ENCODE results near the gene PRKAB1.

The PRKAB1 gene

GRCh38 chr12:119672194-119672593, 4.3 kb downstream of the PRKAB1 start:
- Histone ChIP-seq H2BK12ac (ENCODE audit: low read length) (no peak overlapping the region), H2AFZ (ENCODE audit: low read length) (no peak overlapping the region), H3K14ac (ENCODE audit: low read length) (no peak overlapping the region), H3K4ac (ENCODE audit: low read length) (no peak overlapping the region), H3K9me3 (replicated peaks in 1 of 2; ENCODE audit: control insufficient read depth in 2 of 2, insufficient read depth in 1 of 2, low read depth in 1 of 2, low read length in 2 of 2) (no peaks in the 10 kb centered on the region), H4K91ac (ENCODE audit: low read depth, low read length, poor library complexity) (no peak overlapping the region), H3K4me2 (ENCODE audit: insufficient read depth, low read length, poor library complexity, severe bottlenecking) (no peak overlapping the region), H2BK15ac (ENCODE audit: low read length) (no peak overlapping the region), H2AK5ac (ENCODE audit: low read depth, low read length) (no peak overlapping the region), H3K9ac (ENCODE audit: low read depth, low read length, poor library complexity) (no peak overlapping the region), H3K23ac (ENCODE audit: low read depth, low read length, poor library complexity) (no peak overlapping the region), H2BK120ac (ENCODE audit: low read depth, low read length) (no peak overlapping the region), H3K27me3 (ENCODE audit: control insufficient read depth in 3 of 3, insufficient read depth in 3 of 3, low read depth in 1 of 3, low read length in 3 of 3) (no peaks in the 10 kb centered on the region), H3K4me1 (ENCODE audit: control insufficient read depth in 2 of 2, insufficient read depth in 1 of 2, low read depth in 1 of 2, low read length in 2 of 2) (no peaks in the 10 kb centered on the region), H2BK5ac (ENCODE audit: low read length) (no peak overlapping the region), H3K36me3 (replicated peaks in 1 of 2; ENCODE audit: control insufficient read depth in 2 of 2, insufficient read depth in 2 of 2, low read length in 2 of 2) (peaks cover 43 to 77% of the 10 kb centered on the region in 2 donors), H3K18ac (ENCODE audit: low read length) (no peak overlapping the region), H3K27ac (replicated peaks; ENCODE audit: low read length) (no peak overlapping the region), H3K4me3 (ENCODE audit: low read length in 2 of 2) (no peak overlapping the region), H3K79me1 (ENCODE audit: low read depth, low read length) (no peaks in the 10 kb centered on the region), H4K8ac (ENCODE audit: low read depth, low read length) (no peak overlapping the region)
- DNase-seq (ENCODE audit: low spot score) = no peak
- WGBS, 2 donors (ENCODE audit: extremely low coverage in 2 of 2, insufficient read length in 2 of 2, insufficient replicate concordance in 1 of 2) = no CpG with 5 or more reads among the region's 8 CpGs

GRCh38 chr12:119673634-119674033, 5.7 kb downstream of the PRKAB1 start:
- H3K9ac ChIP-seq (ENCODE audit: low read depth, low read length, poor library complexity) = no peak overlapping the region
- no peak overlapping the region for H3K4me2 ChIP-seq (ENCODE audit: insufficient read depth, low read length, poor library complexity, severe bottlenecking)
- no peak overlapping the region for H4K8ac ChIP-seq (ENCODE audit: low read depth, low read length)
- no peaks in the 10 kb centered on the region for H3K9me3 ChIP-seq (replicated peaks in 1 of 2; ENCODE audit: control insufficient read depth in 2 of 2, insufficient read depth in 1 of 2, low read depth in 1 of 2, low read length in 2 of 2)
- no peak overlapping the region for H2AK5ac ChIP-seq (ENCODE audit: low read depth, low read length)
- no peak overlapping the region for H3K4ac ChIP-seq (ENCODE audit: low read length)
- no peak overlapping the region for H2AFZ ChIP-seq (ENCODE audit: low read length)
- WGBS, 2 donors (ENCODE audit: extremely low coverage in 2 of 2, insufficient read length in 2 of 2, insufficient replicate concordance in 1 of 2) = no CpG with 5 or more reads among the region's 7 CpGs
- no peak overlapping the region for H3K14ac ChIP-seq (ENCODE audit: low read length)
- H3K27me3 ChIP-seq (ENCODE audit: control insufficient read depth in 3 of 3, insufficient read depth in 3 of 3, low read depth in 1 of 3, low read length in 3 of 3) = no peaks in the 10 kb centered on the region
- H2BK120ac ChIP-seq (ENCODE audit: low read depth, low read length) = no peak overlapping the region
- no peak overlapping the region for H3K4me3 ChIP-seq (ENCODE audit: low read length in 2 of 2)
- H4K91ac ChIP-seq (ENCODE audit: low read depth, low read length, poor library complexity) = no peak overlapping the region
- H3K79me1 ChIP-seq (ENCODE audit: low read depth, low read length) = no peaks in the 10 kb centered on the region
- H3K36me3 ChIP-seq (replicated peaks in 1 of 2; ENCODE audit: control insufficient read depth in 2 of 2, insufficient read depth in 2 of 2, low read length in 2 of 2) = peaks cover 54 to 90% of the 10 kb centered on the region in 2 donors
- no peak overlapping the region for H2BK5ac ChIP-seq (ENCODE audit: low read length)
- H2BK12ac ChIP-seq (ENCODE audit: low read length) = no peak overlapping the region
- DNase-seq (ENCODE audit: low spot score) = no peak
- H3K4me1 ChIP-seq (ENCODE audit: control insufficient read depth in 2 of 2, insufficient read depth in 1 of 2, low read depth in 1 of 2, low read length in 2 of 2) = no peaks in the 10 kb centered on the region
- H3K18ac ChIP-seq (ENCODE audit: low read length) = no peak overlapping the region
- no peak overlapping the region for H3K27ac ChIP-seq (replicated peaks; ENCODE audit: low read length)
- no peak overlapping the region for H3K23ac ChIP-seq (ENCODE audit: low read depth, low read length, poor library complexity)
- no peak overlapping the region for H2BK15ac ChIP-seq (ENCODE audit: low read length)

DNA sequence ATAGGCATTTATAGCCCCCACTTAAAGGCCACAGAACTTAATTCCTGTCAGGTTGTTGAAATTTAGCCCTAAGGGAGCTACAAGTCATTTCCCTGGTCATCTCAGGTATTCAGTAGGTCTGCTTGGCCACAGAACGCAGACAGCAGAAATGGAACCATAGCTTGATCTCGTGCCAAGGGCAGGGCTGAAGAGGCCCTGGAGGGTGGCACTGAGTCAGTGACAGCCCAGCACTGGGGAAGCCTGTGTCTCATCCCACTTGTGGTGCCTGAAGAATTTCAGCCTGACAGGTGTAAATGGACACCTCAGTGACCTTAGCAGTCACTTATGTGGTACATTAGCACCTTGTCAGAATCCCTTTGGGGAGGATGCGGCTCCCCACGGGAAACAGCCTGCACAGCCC, 6.6 kb downstream of the PRKAB1 start:
- H2BK5ac ChIP-seq (ENCODE audit: low read length) = no peak overlapping the region
- no peak overlapping the region for H3K27ac ChIP-seq (replicated peaks; ENCODE audit: low read length)
- H2BK12ac ChIP-seq (ENCODE audit: low read length) = no peak overlapping the region
- no peak overlapping the region for H4K8ac ChIP-seq (ENCODE audit: low read depth, low read length)
- H4K91ac ChIP-seq (ENCODE audit: low read depth, low read length, poor library complexity) = no peak overlapping the region
- no peak overlapping the region for H3K18ac ChIP-seq (ENCODE audit: low read length)
- WGBS, 2 donors (ENCODE audit: extremely low coverage in 2 of 2, insufficient read length in 2 of 2, insufficient replicate concordance in 1 of 2) = no CpG with 5 or more reads among the region's 4 CpGs
- no peak overlapping the region for H2AFZ ChIP-seq (ENCODE audit: low read length)
- no peak overlapping the region for H3K14ac ChIP-seq (ENCODE audit: low read length)
- no peaks in the 10 kb centered on the region for H3K79me1 ChIP-seq (ENCODE audit: low read depth, low read length)
- H2AK5ac ChIP-seq (ENCODE audit: low read depth, low read length) = no peak overlapping the region
- no peaks in the 10 kb centered on the region for H3K27me3 ChIP-seq (ENCODE audit: control insufficient read depth in 3 of 3, insufficient read depth in 3 of 3, low read depth in 1 of 3, low read length in 3 of 3)
- H3K9ac ChIP-seq (ENCODE audit: low read depth, low read length, poor library complexity) = no peak overlapping the region
- no peaks in the 10 kb centered on the region for H3K9me3 ChIP-seq (replicated peaks in 1 of 2; ENCODE audit: control insufficient read depth in 2 of 2, insufficient read depth in 1 of 2, low read depth in 1 of 2, low read length in 2 of 2)
- no peak overlapping the region for H3K4ac ChIP-seq (ENCODE audit: low read length)
- H3K4me3 ChIP-seq (ENCODE audit: low read length in 2 of 2) = no peak overlapping the region
- no peak overlapping the region for H2BK15ac ChIP-seq (ENCODE audit: low read length)
- no peaks in the 10 kb centered on the region for H3K4me1 ChIP-seq (ENCODE audit: control insufficient read depth in 2 of 2, insufficient read depth in 1 of 2, low read depth in 1 of 2, low read length in 2 of 2)
- no peak overlapping the region for H3K23ac ChIP-seq (ENCODE audit: low read depth, low read length, poor library complexity)
- H3K4me2 ChIP-seq (ENCODE audit: insufficient read depth, low read length, poor library complexity, severe bottlenecking) = no peak overlapping the region
- no peak for DNase-seq (ENCODE audit: low spot score)
- H2BK120ac ChIP-seq (ENCODE audit: low read depth, low read length) = no peak overlapping the region
- H3K36me3 ChIP-seq (replicated peaks in 1 of 2; ENCODE audit: control insufficient read depth in 2 of 2, insufficient read depth in 2 of 2, low read length in 2 of 2) = peaks cover 56 to 98% of the 10 kb centered on the region in 2 donors

DNA sequence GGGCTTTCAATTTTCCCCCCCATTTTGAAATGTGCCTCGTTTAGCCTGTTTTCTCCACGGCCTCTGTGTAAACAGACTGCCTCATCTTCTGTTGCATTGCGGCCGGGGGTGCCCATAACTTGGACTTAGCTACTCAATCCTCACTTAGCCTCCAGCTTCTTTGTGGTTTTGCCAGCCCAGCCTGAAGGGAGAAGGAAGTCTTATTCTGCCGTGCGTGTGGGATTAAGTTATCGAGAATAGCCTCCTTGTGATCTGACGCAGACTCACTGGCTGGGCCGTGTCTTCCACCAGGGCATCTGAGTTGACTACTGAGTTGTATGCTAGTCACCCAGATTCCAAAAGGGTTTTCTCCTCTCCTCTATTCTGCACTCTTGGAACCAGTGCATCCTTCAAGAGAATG, 8.1 kb downstream of the PRKAB1 start:
- peaks cover 63 to 98% of the 10 kb centered on the region in 2 donors for H3K36me3 ChIP-seq (replicated peaks in 1 of 2; ENCODE audit: control insufficient read depth in 2 of 2, insufficient read depth in 2 of 2, low read length in 2 of 2)
- H3K9ac ChIP-seq (ENCODE audit: low read depth, low read length, poor library complexity) = no peak overlapping the region
- H2BK5ac ChIP-seq (ENCODE audit: low read length) = no peak overlapping the region
- no peak overlapping the region for H2BK120ac ChIP-seq (ENCODE audit: low read depth, low read length)
- H3K27ac ChIP-seq (replicated peaks; ENCODE audit: low read length) = no peak overlapping the region
- no peak overlapping the region for H3K23ac ChIP-seq (ENCODE audit: low read depth, low read length, poor library complexity)
- no peak overlapping the region for H2BK15ac ChIP-seq (ENCODE audit: low read length)
- no peak overlapping the region for H3K4me2 ChIP-seq (ENCODE audit: insufficient read depth, low read length, poor library complexity, severe bottlenecking)
- H3K14ac ChIP-seq (ENCODE audit: low read length) = no peak overlapping the region
- WGBS, 2 donors (ENCODE audit: extremely low coverage in 2 of 2, insufficient read length in 2 of 2, insufficient replicate concordance in 1 of 2) = no CpG with 5 or more reads among the region's 9 CpGs
- H3K4me3 ChIP-seq (ENCODE audit: low read length in 2 of 2) = no peak overlapping the region
- no peak overlapping the region for H3K4ac ChIP-seq (ENCODE audit: low read length)
- H3K18ac ChIP-seq (ENCODE audit: low read length) = no peak overlapping the region
- no peaks in the 10 kb centered on the region for H3K9me3 ChIP-seq (replicated peaks in 1 of 2; ENCODE audit: control insufficient read depth in 2 of 2, insufficient read depth in 1 of 2, low read depth in 1 of 2, low read length in 2 of 2)
- H4K91ac ChIP-seq (ENCODE audit: low read depth, low read length, poor library complexity) = no peak overlapping the region
- no peak overlapping the region for H2BK12ac ChIP-seq (ENCODE audit: low read length)
- no peaks in the 10 kb centered on the region for H3K27me3 ChIP-seq (ENCODE audit: control insufficient read depth in 3 of 3, insufficient read depth in 3 of 3, low read depth in 1 of 3, low read length in 3 of 3)
- no peak for DNase-seq (ENCODE audit: low spot score)
- no peaks in the 10 kb centered on the region for H3K79me1 ChIP-seq (ENCODE audit: low read depth, low read length)
- no peak overlapping the region for H4K8ac ChIP-seq (ENCODE audit: low read depth, low read length)
- H3K4me1 ChIP-seq (ENCODE audit: control insufficient read depth in 2 of 2, insufficient read depth in 1 of 2, low read depth in 1 of 2, low read length in 2 of 2) = no peaks in the 10 kb centered on the region
- H2AFZ ChIP-seq (ENCODE audit: low read length) = no peak overlapping the region
- no peak overlapping the region for H2AK5ac ChIP-seq (ENCODE audit: low read depth, low read length)

All from neuronal stem cell (in vitro differentiated cells).